DMS114 treated with DMSO at 0.1 percent for 48 hours (cell line): ENCODE measurements around the gene TTC34.
"Not testable (repeated sequence)": the region's sequence is repeated elsewhere in the genome, so short reads cannot be mapped to it uniquely, and the experiment has no call there.

Source experiments
- DNase-seq: peaks from one replicate; lab custom pipeline; 2025; ENCODE audit not compliant: unreplicated experiment; lab: John Stamatoyannopoulos, UW

The TTC34 gene

DNA sequence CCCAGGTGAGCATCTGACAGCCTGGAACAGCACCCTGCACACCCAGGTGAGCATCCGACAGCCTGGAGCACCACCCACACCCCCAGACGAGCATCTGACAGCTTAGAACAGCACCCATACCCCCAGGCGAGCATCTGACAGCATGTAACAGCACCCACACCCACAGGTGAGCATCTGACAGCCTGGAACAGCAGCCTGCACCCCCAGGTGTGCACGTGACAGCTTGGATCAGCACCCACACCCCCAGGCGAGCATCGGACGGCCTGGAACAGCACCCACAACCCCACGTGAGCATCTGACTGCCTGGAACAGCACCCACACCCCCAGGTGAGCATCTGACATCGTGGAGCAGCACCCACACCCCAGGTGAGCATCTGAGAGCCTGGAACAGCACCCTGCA lies 116.6 kb downstream of the TTC34 start:
- DNase-seq: not testable (repeated sequence)

DNA sequence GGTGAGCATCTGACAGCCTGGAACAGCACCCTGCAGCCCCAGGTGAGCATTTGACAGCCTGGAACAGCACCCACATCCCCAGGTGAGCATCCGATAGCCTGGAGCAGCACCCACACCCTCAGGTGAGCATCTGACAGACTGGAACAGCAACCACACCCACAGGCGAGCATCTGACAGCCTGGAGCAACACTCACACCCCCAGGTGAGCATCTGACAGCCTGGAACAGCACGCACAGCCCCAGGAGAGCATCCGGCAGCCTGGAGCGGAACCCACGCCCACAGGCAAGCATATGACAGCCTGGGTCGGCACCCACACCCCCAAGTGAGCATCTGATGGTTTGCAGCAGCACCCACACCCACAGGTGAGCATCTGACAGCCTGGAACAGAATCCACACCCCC lies 117.5 kb downstream of the TTC34 start:
- not testable (repeated sequence) for DNase-seq

DNA sequence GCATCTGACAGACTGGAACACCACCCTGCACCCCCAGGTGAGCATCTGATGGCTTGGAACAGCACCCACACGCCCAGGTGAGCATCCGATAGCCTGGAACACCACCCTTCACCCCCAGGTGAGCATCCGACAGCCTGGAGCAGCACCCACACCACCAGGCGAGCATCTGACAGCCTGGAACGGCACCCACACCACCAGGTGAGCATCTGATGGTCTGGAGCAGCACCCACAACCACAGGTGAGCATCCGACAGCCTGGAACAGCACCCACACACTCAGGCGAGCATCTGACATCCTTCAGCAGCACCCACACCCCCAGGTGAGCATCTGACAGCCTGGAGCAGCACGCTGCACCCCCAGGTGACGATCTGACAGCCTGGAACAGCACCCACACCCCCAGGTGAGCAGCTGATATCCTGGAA lies 118.2 kb downstream of the TTC34 start:
- not testable (repeated sequence) for DNase-seq

DNA sequence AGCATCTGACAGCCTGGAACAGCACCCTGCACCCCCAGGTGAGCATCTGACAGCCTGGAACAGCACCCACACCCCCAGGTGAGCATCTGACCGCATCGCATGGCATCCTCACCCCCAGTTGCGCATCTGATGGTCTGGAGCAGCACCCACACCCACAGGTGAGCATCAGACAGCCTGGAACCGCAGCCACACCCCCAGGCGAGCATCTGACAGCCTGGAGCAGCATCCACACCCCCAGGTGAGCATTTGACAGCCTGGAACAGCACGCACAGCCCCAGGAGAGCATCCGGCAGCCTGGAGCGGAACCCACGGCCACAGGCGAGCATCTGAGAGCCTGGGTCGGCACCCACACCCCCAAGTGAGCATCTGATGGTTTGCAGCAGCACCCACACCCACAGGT lies 118.6 kb downstream of the TTC34 start:
- DNase-seq: not testable (repeated sequence)

DNA sequence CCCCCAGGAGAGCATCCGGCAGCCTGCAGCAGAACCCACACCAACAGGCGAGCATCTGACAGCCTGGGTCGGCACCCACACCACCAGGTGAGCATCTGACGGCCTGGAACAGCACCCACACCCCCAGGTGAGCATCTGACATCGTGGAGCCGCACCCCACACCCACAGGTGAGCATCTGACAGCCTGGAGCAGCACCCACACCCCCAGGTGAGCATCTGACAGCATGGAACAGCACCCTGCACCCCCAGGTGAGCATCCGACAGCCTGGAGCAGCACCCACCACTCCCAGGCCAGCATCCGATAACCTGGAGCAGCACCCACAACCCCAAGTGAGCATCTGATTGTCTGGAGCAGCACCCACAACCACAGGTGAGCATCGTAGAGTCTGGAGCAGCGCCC lies 124.8 kb downstream of the TTC34 start:
- DNase-seq: not testable (repeated sequence)

DNA sequence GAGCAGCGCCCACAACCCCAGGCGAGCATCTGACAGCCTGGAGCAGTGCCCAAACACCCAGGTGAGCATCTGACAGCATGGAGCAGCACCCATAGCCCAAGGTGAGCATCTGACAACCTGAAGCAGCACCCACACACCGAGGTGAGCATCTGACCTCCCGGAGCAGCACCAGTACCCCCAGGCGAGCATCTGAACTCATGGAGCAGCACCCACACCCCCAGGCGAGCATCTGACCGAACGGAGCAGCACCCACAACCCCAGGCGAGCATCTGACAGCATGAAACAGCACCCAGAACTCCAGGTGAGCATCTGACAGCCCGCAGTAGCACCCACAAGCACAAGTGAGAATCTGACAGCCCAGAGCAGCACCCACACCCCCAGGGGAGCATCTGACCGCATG lies 129.8 kb downstream of the TTC34 start:
- not testable (repeated sequence) for DNase-seq

DNA sequence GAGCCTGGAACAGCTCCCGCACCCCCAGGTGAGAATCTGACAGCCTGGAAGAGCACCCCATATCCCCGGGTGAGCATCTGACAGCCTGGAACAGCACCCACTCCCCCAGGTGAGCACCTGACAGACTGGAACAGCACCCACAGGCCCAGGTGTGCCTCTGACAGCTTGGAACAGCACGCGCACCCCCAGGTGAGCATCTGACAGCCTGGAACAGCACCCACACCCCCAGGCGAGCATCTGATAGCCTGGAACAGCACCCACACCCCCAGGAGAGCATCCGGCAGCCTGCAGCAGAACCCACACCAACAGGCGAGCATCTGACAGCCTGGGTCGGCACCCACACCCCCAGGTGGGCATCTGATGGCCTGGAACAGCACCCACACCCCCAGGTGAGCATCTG lies 141.7 kb downstream of the TTC34 start:
- not testable (repeated sequence) for DNase-seq

DNA sequence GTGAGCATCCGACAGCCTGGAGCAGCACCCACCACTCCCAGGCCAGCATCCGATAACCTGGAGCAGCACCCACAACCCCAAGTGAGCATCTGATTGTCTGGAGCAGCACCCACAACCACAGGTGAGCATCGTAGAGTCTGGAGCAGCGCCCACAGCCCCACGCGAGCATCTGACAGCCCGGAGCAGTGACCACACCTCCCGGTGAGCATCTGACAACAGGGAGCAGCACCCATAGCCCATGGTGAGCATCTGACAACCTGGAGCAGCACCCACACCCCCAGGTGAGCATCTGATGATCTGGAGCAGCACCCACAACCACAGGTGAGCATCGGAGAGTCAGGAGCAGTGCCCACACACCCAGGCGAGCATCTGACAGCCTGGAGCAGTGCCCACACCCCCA lies 143.6 kb downstream of the TTC34 start:
- DNase-seq: not testable (repeated sequence)

DNA sequence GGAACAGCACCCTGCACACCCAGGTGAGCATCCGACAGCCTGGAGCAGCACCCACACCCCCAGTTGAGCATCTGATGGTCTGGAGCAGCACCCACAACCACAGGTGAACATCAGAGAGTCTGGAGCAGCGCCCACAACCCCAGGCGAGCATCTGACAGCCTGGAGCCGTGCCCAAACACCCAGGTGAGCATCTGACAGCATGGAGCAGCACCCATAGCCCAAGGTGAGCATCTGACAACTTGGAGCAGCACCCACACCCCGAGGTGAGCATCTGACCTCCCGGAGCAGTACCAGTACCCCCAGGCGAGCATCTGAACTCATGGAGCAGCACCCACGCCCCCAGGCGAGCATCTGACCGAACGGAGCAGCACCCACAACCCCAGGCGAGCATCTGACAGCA lies 144.4 kb downstream of the TTC34 start:
- DNase-seq: not testable (repeated sequence)

DNA sequence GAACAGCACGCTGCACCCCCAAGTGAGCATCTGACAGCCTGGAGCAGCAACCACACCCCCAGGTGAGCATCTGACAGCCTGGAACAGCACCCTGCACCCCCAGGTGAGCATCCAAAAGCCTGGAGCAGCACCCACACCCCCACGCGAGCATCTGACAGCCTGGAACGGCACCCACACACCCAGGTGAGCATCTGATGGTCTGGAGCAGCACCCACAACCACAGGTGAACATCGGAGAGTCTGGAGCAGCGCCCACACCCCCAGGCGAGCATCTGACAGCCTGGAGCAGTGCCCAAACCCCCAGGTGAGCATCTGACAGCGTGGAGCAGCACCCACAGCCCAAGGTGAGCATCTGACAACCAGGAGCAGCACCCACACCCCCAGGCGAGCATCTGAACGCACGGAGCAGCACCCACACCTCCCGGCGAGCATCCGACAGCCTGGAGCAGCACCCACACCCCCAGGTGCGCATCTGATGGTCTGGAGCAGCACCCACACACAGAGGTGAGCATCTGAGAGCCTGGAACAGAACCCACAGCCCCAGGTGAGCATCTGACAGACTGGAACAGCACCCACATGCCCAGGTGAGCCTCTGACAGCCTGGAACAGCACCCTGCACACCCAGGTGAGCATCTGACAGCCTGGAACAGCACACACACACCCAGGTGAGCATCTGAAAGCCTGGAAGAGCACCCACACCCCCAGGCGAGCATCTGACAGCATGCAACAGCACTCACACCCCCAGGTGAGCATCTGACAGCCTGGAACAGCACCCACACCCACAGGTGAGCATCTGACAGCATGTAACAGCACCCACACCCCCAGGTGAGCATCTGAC lies 145.7 kb downstream of the TTC34 start:
- DNase-seq: not testable (repeated sequence)

DNA sequence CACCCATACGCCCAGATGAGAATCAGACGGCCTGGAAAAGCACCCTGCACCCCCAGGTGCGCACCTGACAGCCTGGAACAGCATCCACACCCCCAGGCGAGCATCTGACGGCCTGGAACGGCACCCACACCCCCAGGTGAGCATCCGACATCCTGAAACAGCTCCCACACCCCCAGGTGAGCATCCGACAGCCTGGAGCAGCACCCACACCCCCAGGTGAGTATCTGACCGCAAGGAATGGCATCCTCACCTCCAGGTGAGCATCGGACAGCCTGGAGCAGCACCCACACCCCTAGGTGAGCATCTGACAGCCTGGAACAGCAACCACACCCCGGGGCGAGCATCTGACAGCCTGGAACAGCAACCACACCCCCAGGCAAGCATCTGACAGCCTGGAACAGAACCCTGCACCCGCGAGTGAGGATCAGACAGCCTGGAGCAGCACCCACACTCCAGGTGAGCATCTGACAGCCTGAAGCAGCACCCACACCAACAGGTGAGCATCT lies 147.0 kb downstream of the TTC34 start:
- DNase-seq: not testable (repeated sequence)

DNA sequence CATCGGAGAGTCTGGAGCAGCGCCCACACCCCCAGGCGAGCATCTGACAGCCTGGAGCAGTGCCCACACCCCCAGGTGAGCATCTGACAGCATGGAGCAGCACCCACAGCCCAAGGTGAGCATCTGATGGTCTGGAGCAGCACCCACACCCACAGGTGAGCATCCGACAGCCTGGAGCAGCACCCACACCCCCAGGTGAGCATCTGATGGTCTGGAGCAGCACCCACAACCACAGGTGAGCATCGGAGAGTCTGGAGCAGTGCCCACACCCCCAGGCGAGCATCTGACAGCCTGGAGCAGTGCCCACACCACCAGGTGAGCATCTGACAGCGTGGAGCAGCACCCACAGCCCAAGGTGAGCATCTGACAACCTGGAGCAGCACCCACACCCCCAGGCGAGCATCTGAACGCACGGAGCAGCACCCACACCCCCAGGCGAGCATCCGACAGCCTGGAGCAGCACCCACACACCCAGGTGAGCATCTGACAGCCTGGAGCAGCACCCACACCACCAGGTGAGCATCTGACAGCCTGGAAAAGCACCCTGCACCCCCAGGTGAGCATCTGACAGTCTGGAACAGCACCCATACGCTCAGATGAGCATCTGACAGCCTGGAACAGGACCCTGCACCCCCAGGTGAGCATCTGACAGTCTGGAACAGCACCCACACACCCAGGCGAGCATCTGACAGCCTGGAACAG lies 147.6 kb downstream of the TTC34 start:
- DNase-seq: not testable (repeated sequence)

DNA sequence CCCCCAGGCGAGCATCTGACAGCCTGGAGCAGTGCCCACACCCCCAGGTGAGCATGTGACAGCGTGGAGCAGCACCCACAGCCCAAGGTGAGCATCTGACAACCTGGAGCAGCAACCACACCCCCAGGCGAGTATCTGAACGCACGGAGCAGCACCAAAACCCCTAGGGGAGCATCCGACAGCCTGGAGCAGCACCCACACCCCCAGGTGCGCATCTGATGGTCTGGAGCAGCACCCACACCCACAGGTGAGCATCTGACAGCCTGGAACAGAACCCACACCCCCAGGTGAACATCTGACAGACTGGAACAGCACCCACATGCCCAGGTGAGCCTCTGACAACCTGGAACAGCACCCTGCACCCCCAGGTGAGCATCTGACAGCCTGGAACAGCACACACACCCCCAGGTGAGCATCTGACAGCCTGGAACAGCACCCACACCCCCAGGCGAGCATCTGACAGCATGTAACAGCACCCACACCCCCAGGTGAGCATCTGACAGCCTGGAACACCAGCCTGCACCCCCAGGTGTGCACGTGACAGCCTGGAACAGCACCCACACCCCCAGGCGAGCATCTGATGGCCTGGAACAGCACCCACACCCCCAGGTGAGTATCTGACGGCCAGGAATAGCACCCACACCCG lies 148.4 kb downstream of the TTC34 start:
- DNase-seq: not testable (repeated sequence)

DNA sequence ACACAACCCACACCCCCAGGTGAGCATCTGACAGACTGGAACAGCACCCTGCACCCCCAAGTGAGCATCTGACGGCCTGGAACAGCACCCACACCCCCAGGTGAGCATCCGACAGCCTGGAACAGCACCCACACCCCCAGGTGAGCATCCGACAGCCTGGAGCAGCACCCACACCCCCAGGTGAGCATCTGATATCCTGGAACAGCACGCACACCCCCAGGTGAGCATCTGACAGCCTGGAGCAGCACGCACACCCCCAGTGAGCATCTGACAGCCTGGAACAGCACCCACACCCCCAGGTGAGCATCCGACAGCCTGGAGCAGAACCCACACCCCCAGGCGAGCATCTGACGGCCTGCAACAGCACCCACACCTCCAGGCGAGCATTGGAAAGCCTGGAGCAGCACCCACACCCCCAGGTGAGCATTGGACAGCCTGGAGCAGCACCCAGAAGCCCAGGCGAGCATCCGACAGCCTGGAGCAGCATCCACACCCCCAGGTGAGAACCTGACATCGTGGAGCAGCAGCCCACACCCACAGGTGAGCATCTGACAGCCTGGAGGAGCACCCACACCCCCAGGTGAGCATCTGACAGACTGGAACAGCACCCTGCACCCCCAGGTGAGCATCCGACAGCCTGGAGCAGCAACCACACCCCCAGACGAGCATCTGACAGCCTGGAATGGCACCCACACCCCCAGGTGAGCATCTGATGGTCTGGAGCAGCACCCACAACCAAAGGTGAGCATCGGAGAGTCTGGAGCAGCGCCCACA lies 149.2 kb downstream of the TTC34 start:
- DNase-seq: not testable (repeated sequence)

DNA sequence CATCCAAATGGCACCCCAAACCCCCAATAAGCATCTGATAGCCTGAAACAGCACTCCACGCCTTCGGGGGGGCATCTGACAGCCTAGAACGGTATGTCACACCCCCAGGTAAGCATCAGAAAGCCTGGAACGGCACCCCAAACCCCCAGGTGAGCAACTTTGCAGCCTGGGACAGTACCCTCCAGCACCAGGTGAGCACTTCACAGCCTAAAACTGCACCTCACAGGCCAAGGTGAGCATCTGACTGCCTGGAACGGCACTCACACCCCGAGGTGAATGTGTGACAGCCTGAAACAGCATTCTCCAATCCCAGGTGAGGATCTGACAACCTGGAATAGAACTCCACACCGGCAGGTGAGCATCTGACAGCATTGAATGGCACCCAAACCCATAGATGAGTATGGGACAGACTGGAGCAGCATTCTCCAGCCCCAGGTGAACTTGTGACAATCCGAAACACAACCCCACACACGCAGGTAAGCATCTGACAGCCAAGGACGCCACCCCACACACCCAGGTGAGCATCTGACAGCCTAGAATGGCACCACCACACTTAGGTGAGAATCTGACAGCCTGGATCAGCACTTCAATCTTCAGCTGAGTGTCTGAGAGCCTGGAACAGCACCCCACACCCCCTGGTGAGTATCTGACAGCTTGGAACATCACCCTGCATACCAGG lies 150.4 kb downstream of the TTC34 start:
- DNase-seq: no peak

DNA sequence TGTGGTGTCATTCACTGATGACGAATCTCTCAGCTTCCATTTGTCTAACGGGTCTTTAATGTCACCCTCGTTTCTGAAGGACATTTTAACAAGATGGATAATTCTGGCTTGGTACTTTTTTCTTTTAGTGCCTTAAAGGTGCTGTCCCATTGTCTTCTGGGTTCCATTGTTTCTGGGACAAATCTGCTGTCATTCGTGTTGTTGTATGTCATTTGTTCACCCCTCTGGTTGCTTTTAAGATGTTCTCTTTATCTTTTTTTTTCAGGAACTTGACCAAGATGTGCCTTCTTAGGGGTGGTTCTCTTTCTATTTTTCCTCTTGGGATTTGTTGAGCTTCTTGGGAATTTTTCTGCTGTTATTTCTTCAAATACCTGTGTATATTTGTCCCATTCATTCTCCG lies 154.7 kb downstream of the TTC34 start:
- no peak for DNase-seq

DNA sequence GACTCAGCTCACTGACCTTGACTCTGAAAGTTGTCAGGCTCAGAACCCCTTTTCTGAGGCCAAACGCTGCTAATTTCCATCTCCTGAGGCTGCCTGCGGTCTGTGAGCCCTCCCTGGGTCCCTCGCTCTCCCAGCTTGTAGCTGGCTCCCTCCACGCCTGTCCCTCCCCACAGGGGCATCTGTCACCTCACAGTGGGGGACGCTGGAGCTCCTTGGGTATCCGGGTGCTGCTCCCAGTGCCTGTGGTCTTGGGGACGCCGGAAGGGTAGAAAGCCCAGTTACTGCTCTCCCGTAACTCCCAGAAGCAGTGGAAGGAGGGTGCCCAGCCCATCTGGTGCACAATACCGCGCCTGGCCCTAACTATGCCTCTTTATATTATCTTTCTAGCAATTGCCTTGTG lies 155.7 kb downstream of the TTC34 start:
- DNase-seq: no peak

DNA sequence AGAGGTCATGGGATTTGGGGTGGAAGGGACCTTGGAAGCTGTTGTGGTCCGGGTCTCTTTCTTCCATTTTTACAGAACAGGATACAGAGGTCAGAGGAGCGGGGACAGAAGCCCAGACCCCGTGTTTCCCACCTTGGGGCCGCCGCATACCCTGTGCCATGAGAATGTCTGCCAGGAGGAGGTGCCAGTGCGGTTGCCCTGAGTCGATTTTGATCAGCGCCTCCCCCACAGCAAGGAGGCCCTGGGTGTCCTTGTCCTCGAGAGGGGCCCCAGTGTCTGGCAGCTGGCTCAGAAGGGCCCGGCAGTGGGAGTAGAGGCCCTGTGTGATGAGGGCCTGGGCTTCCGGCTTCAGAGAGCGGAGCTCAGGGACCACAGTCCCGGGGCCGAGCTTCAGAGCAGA lies 156.3 kb downstream of the TTC34 start:
- no peak for DNase-seq

DNA sequence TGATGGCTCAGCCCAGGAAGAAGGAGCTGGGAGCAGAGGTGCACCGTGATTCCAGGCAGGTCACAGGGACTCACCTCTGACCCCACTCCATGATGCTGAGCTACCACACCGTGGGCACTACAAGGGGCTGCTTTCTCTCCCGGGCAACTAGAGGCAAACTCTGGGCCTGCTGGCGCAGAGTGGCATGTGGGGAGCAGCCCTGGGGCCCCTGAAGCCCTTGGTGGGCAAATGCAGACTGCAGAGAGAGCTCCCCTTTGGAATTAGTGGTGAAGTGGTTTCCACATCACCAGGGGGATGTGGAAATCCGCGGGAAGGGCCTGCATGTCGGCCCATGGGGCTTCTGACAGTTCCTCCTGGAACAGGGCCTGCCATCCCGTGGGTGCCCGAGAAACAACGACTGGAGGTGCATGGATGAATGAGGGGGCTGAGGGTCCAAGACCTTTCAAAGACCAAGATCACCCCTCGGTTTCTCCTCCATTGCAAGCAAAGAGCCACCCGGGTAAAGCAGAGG lies 156.8 kb downstream of the TTC34 start:
- no peak for DNase-seq

DNA sequence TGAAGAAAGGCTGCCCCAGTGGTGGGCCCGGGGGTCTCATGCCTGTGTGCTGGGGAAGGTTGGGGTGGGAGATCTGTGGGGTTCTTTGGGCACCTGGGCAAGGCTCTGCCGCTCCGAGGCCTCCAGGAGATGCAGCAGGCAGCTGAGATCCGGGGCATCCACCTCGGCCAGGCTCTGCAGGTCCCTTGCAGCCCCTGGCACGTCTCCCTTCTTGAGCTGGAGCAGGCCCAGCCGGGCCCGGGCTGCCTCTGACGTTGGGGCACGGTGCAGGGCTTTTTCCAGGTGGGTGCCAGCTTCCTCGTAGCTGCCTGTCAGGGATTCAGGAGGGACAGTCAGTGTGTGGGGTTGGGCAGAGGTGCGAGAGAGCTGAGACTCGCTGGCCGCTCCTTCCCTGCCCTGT lies 157.3 kb downstream of the TTC34 start:
- DNase-seq: no peak
